ENCODE data around the gene ZNF654. TPM values are rescaled to one million over a fixed set of nuclear protein-coding genes. Genes with fewer than 3 reads are reported as not detected.

Gene ZNF654
- polyA plus RNA-seq, 1 of the 3 experiments (the other 2 are of a cell fraction): 1.6 TPM

- Histone ChIP-seq H3K4me1 (ENCODE audit: control insufficient read depth in 1 of 2, insufficient read depth in 2 of 2, low read depth in 1 of 2, low read length in 1 of 2) (peaks cover 0 to 2% of the 10 kb centered on the region in 2 experiments; a peak in 2 of 4 replicates), H3K79me2 (ENCODE audit: insufficient read depth) (no peaks in the 10 kb centered on the region), H3K9me2 (no peaks in the 10 kb centered on the region), H2AFZ (ENCODE audit: low read depth) (peak overlapping the region; percentile 91), H3K36me3 (replicated peaks in 1 of 2; ENCODE audit: control insufficient read depth in 1 of 2, insufficient read depth in 2 of 2, low read length in 1 of 2) (no peaks in the 10 kb centered on the region), H4K20me1 (ENCODE audit: insufficient read depth) (no peaks in the 10 kb centered on the region), H3K27ac (ENCODE audit: low read depth in 2 of 2, low read length in 1 of 2) (peak overlapping the region in 1 of 2 experiments; percentile 9; a peak in 1 of 4 replicates), H3K27me3 (ENCODE audit: insufficient read depth) (no peaks in the 10 kb centered on the region), H3F3A (replicated peaks; ENCODE audit: insufficient read depth) (peaks cover 4% of the 10 kb centered on the region), H3K4me3 (ENCODE audit: low read depth in 2 of 2, low read length in 1 of 2) (peak overlapping the region; percentile 62), H3K4me2 (peak overlapping the region; percentile 73), H3K9ac (peak overlapping the region; percentile 48; the same call in 1 of the 2 replicates), H3K9me3 (no peaks in the 10 kb centered on the region)
- TF ChIP-seq NRF1 (IDR thresholded peaks at IDR 0.05; ENCODE audit: low read depth, low read length) (no peak), GATA2 (CRISPR knock-in tag; IDR thresholded peaks at IDR 0.05) (no peak), RFX5 (IDR thresholded peaks at IDR 0.05; ENCODE audit: low read length) (0 out of 2 replicates have a peak, but pooled peaks have one; percentile 26), FOSL2 (IDR thresholded peaks at IDR 0.05; ENCODE audit: borderline replicate concordance, low read depth) (peak; percentile 30; the same call in 1 of the 2 replicates), TAF1 (IDR thresholded peaks at IDR 0.05; ENCODE audit: borderline replicate concordance, low read depth, low read length) (0 out of 2 replicates have a peak, but pooled peaks have one; percentile 10)
- TF ChIP-seq, protein P1, sequence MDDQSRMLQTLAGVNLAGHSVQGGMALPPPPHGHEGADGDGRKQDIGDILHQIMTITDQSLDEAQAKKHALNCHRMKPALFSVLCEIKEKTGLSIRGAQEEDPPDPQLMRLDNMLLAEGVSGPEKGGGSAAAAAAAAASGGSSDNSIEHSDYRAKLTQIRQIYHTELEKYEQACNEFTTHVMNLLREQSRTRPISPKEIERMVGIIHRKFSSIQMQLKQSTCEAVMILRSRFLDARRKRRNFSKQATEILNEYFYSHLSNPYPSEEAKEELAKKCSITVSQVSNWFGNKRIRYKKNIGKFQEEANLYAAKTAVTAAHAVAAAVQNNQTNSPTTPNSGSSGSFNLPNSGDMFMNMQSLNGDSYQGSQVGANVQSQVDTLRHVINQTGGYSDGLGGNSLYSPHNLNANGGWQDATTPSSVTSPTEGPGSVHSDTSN (IDR thresholded peaks at IDR 0.05): peak; percentile 78
- TF ChIP-seq, protein P2, sequence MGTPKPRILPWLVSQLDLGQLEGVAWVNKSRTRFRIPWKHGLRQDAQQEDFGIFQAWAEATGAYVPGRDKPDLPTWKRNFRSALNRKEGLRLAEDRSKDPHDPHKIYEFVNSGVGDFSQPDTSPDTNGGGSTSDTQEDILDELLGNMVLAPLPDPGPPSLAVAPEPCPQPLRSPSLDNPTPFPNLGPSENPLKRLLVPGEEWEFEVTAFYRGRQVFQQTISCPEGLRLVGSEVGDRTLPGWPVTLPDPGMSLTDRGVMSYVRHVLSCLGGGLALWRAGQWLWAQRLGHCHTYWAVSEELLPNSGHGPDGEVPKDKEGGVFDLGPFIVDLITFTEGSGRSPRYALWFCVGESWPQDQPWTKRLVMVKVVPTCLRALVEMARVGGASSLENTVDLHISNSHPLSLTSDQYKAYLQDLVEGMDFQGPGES (IDR thresholded peaks at IDR 0.05; ENCODE audit: low read depth, low read length): 0 out of 2 replicates have a peak, but pooled peaks have one; percentile 22
- WGBS (ENCODE audit: low lambda C conversion rate): 41% methylated on average over 11 of the region's 11 CpGs
- POLR2A ChIA-PET: no interaction called here
- CTCF ChIA-PET: no interaction called here
- peak; percentile 19 for DNase-seq
Observed at GRCh38 chr3:88189361-88189810, 130.3 kb downstream of the ZNF654 start.

GRCh38 chr3:88191872-88192409, 132.9 kb downstream of the ZNF654 start:
- no peak overlapping the region for H3K9ac ChIP-seq
- no peak overlapping the region for H3K27ac ChIP-seq (ENCODE audit: low read depth in 2 of 2, low read length in 1 of 2)
- ChIA-PET POLR2A (no interaction called here), CTCF (interaction anchor here (1.3 kb wide), 1 partner anchor 15 kb away, joined by 3 read pairs; no protein-coding TSS in a partner anchor)
- H3K79me2 ChIP-seq (ENCODE audit: insufficient read depth): no peaks in the 10 kb centered on the region
- H3K9me3 ChIP-seq: no peaks in the 10 kb centered on the region
- no peak overlapping the region for H3K4me2 ChIP-seq
- peaks cover 0 to 2% of the 10 kb centered on the region in 2 experiments; a peak in 2 of 4 replicates for H3K4me1 ChIP-seq (ENCODE audit: control insufficient read depth in 1 of 2, insufficient read depth in 2 of 2, low read depth in 1 of 2, low read length in 1 of 2)
- H3K4me3 ChIP-seq (ENCODE audit: low read depth in 2 of 2, low read length in 1 of 2): no peak overlapping the region
- H3K36me3 ChIP-seq (replicated peaks in 1 of 2; ENCODE audit: control insufficient read depth in 1 of 2, insufficient read depth in 2 of 2, low read length in 1 of 2): no peaks in the 10 kb centered on the region
- no peak for TF ChIP-seq SMC3 (IDR thresholded peaks at IDR 0.05; ENCODE audit: low read depth, low read length)
- no peak for TF ChIP-seq TCF12 (IDR thresholded peaks at IDR 0.05)
- TF ChIP-seq CHD2 (IDR thresholded peaks at IDR 0.05; ENCODE audit: low read length, partially characterized antibody): no peak
- TF ChIP-seq NRF1 (IDR thresholded peaks at IDR 0.05; ENCODE audit: low read depth, low read length): no peak
- TF ChIP-seq GABPA (IDR thresholded peaks at IDR 0.05; ENCODE audit: low read depth): no peak
- TF ChIP-seq, protein P3, sequence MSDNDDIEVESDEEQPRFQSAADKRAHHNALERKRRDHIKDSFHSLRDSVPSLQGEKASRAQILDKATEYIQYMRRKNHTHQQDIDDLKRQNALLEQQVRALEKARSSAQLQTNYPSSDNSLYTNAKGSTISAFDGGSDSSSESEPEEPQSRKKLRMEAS (IDR thresholded peaks at IDR 0.05; ENCODE audit: low read depth): no peak
- TF ChIP-seq NFIC (IDR thresholded peaks at IDR 0.05; ENCODE audit: borderline replicate concordance): no peak
- no peak for TF ChIP-seq ELF1 (IDR thresholded peaks at IDR 0.05)
- TF ChIP-seq ZBTB33 (IDR thresholded peaks at IDR 0.05; ENCODE audit: borderline replicate concordance, low read depth): no peak
- TF ChIP-seq USF2 (IDR thresholded peaks at IDR 0.05; ENCODE audit: borderline replicate concordance, low read depth, low read length): no peak
- TF ChIP-seq RCOR1 (IDR thresholded peaks at IDR 0.05; ENCODE audit: low read length): no peak
- TF ChIP-seq RFX5 (IDR thresholded peaks at IDR 0.05; ENCODE audit: low read length): no peak
- no peak for TF ChIP-seq FOSL2 (IDR thresholded peaks at IDR 0.05; ENCODE audit: borderline replicate concordance, low read depth)
- H2AFZ ChIP-seq (ENCODE audit: low read depth): no peak overlapping the region
- H3K27me3 ChIP-seq (ENCODE audit: insufficient read depth): no peaks in the 10 kb centered on the region
- WGBS (ENCODE audit: low lambda C conversion rate): 19% methylated on average over 4 of the region's 4 CpGs
- DNase-seq: no peak
- no peaks in the 10 kb centered on the region for H3K9me2 ChIP-seq
- peaks cover 4% of the 10 kb centered on the region for H3F3A ChIP-seq (replicated peaks; ENCODE audit: insufficient read depth)
- no peaks in the 10 kb centered on the region for H4K20me1 ChIP-seq (ENCODE audit: insufficient read depth)

All from SK-N-SH (cell line).